ENCODE results near the gene LCNL1. TPM values are rescaled to one million over a fixed set of nuclear protein-coding genes. Genes with fewer than 3 reads are reported as not detected.

Gene LCNL1
- total RNA-seq, 2 experiments from 2014 or later = not detected

DNA sequence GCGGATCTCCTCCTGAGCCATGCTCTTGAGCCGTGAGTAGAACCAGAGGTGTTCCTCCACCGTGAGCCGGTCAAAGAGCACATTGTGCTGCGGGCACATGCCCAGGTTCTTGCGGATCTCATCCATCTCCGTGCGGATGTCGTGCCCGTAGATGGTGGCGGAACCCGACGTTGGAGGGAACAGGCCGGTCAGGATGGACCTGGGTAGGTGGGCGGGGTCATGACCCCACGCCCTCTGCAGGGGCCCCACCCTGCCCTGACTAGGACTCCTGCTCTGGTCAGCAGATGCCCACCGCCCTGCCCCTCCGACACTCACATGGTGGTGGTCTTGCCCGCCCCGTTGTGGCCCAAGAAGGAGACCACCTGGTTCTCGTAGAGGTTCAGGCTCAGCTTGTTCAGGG is 33.2 kb downstream of the LCNL1 start:
- intact Hi-C loops (cut with micrococcal nuclease) = no loop called here
- ATAC-seq (no peak), DNase-seq (no peak)
- ChIA-PET POLR2A (no interaction called here), CTCF (no interaction called here)
- no peaks in the 10 kb centered on the region for H3K4me1 Mint-ChIP-seq (ENCODE audit: low read depth)
- H3K4me3 Mint-ChIP-seq = no peak overlapping the region
- H3K36me3 Mint-ChIP-seq (ENCODE audit: low read depth) = no peaks in the 10 kb centered on the region
- no peaks in the 10 kb centered on the region for H3K9me3 Mint-ChIP-seq
- TF ChIP-seq, protein P1, sequence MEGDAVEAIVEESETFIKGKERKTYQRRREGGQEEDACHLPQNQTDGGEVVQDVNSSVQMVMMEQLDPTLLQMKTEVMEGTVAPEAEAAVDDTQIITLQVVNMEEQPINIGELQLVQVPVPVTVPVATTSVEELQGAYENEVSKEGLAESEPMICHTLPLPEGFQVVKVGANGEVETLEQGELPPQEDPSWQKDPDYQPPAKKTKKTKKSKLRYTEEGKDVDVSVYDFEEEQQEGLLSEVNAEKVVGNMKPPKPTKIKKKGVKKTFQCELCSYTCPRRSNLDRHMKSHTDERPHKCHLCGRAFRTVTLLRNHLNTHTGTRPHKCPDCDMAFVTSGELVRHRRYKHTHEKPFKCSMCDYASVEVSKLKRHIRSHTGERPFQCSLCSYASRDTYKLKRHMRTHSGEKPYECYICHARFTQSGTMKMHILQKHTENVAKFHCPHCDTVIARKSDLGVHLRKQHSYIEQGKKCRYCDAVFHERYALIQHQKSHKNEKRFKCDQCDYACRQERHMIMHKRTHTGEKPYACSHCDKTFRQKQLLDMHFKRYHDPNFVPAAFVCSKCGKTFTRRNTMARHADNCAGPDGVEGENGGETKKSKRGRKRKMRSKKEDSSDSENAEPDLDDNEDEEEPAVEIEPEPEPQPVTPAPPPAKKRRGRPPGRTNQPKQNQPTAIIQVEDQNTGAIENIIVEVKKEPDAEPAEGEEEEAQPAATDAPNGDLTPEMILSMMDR (IDR thresholded peaks at IDR 0.05) = no peak
- no peak overlapping the region for H3K27ac Mint-ChIP-seq
- no peaks in the 10 kb centered on the region for H3K27me3 Mint-ChIP-seq

DNA sequence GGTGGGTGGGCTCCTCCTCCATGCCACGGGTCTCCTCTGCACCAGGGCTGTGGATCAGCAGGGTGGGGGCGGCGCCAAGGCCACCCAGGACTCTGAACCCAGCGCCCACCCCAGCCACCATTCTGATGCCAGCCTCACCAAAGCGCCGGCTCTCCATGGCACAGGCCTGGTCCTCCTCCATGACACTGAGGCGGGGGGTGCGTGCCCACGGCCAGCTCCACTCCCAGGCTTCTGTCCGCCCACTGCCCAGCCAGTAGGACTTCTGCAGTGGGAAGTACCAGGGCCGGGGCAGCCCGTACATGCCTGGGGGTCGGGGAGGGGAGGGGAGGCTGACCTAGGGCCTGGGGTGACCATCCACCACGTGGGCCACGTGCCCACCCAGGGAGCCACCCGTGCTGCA is 33.6 kb downstream of the LCNL1 start:
- ATAC-seq (no peak), DNase-seq (no peak)
- TF ChIP-seq, protein P1 (IDR thresholded peaks at IDR 0.05) = no peak
- Mint-ChIP-seq H3K4me1 (ENCODE audit: low read depth) (no peaks in the 10 kb centered on the region), H3K9me3 (no peaks in the 10 kb centered on the region), H3K27me3 (no peaks in the 10 kb centered on the region), H3K4me3 (no peak overlapping the region), H3K36me3 (ENCODE audit: low read depth) (no peaks in the 10 kb centered on the region), H3K27ac (no peak overlapping the region)
- ChIA-PET POLR2A (no interaction called here), CTCF (interaction anchor here (1.3 kb wide), 1 partner anchor 13 kb away, joined by 6 read pairs; no protein-coding TSS in a partner anchor)
- intact Hi-C loops (cut with micrococcal nuclease) = no loop called here

DNA sequence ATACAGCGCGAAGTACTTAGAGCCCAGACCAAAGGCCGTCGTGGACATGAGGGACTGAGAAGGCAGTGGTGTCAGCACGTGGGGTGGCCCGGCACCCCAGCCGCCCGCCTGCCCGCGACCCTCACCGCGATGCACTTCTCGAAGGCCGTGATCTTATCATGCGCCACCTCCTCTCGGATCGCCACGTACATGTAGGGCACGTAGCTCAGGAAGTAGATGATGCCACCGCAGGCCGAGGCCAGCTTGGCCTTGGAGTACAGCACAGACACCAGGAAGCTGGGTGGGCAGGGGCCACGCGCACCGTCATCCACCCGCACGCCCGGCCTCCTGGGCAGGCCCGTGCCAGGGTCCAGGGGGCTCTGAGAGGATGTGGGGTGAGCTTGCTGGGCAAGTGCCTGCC is 34.3 kb downstream of the LCNL1 start:
- no peaks in the 10 kb centered on the region for H3K36me3 Mint-ChIP-seq (ENCODE audit: low read depth)
- no peaks in the 10 kb centered on the region for H3K4me1 Mint-ChIP-seq (ENCODE audit: low read depth)
- no peak overlapping the region for H3K27ac Mint-ChIP-seq
- intact Hi-C loops (cut with micrococcal nuclease) = no loop called here
- H3K4me3 Mint-ChIP-seq = no peak overlapping the region
- no peak for ATAC-seq
- ChIA-PET CTCF (interaction anchor here (1.3 kb wide), 1 partner anchor 12 kb away, joined by 6 read pairs; no protein-coding TSS in a partner anchor), POLR2A (no interaction called here)
- no peaks in the 10 kb centered on the region for H3K27me3 Mint-ChIP-seq
- no peak for DNase-seq
- H3K9me3 Mint-ChIP-seq = no peaks in the 10 kb centered on the region
- TF ChIP-seq, protein P1 (IDR thresholded peaks at IDR 0.05) = no peak

DNA sequence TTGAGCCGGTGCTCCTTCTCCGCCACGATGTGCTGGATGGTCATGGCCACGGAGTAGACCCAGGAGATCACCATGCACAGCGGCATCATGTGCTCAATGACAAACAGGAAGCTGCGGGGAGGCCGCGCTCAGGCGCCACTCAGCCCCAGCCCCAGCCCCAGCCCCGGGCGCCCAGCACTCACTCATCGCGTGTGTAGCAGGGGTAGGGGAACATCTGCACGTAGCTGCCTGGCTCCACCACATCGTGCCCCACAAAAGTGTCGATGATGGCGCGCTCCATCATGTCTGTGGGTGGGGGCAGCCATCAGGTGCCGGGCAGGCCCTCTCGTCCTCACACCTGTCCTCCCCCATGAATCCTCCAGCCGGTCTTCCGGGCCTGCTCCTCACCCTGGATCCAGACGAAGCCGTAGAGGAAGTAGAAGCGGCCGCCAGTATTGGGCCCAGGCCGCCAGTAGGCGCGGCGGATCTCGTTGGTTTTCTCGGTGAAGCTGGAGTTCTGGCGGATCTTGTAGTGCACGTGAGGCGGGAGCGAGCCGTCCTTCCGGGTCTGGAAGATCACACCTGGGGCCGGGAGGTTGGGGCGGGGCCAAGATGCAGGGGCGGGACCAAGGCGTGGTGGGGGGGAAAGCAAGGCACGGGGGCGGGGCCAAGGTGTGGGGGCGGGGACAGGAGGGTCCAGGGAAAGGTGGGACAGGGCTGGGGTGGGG is 35.2 kb downstream of the LCNL1 start:
- no peaks in the 10 kb centered on the region for H3K9me3 Mint-ChIP-seq
- ATAC-seq (no peak), DNase-seq (no peak)
- ChIA-PET CTCF (interaction anchor here (1.3 kb wide), 1 partner anchor 11 kb away, joined by 6 read pairs; no protein-coding TSS in a partner anchor), POLR2A (interaction anchor here (0.7 to 1.1 kb wide), 2 partner anchors 8 to 25 kb away, joined by 3 read pairs; no protein-coding TSS in a partner anchor)
- no peak overlapping the region for H3K4me3 Mint-ChIP-seq
- intact Hi-C loops (cut with micrococcal nuclease) = no loop called here
- no peak overlapping the region for H3K27ac Mint-ChIP-seq
- H3K4me1 Mint-ChIP-seq (ENCODE audit: low read depth) = no peaks in the 10 kb centered on the region
- TF ChIP-seq, protein P1 (IDR thresholded peaks at IDR 0.05) = no peak
- H3K27me3 Mint-ChIP-seq = no peaks in the 10 kb centered on the region
- H3K36me3 Mint-ChIP-seq (ENCODE audit: low read depth) = no peaks in the 10 kb centered on the region

DNA sequence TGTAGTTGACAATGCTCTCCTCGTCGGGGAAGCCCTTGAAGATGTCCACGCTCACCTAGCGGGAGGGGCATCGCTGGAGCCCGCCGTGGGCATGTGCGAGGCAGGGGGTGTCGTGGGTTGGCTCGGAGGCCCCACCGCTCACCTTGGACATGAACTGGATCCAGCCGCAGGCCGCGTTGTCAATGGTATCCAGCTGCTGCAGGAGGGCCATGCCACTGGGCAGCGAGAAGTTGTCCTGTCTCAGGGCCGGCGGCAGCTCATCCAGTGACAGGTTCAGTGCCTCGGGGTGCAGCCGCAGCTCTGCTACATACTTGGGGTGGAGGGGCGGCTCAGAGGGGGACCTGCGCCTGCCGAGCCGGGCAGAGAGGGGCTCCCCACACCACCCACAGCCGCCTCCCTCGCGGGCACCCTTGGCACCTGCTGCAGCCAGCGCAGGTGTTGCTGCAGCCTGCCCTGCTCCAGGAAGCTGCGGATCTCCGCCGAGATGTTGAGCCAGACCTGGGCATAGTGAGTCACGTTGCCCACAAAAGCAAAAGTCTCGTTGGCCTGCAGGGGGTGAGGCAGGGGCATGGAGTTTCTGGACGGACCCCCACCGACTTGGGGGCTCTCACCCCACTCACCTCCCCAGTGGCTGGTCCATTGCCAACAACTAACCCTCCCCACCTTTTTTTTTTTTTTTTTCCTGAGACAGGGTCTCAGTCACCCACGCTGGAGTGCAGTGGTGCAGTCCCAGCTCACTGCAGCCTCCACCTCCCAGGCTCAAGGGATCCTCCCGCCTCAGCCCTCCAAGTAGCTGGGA is 36.2 kb downstream of the LCNL1 start:
- TF ChIP-seq, protein P1 (IDR thresholded peaks at IDR 0.05) = no peak
- H3K36me3 Mint-ChIP-seq (ENCODE audit: low read depth) = no peaks in the 10 kb centered on the region
- H3K9me3 Mint-ChIP-seq = no peaks in the 10 kb centered on the region
- ATAC-seq = no peak
- intact Hi-C loops (cut with micrococcal nuclease) = no loop called here
- DNase-seq = no peak
- no peaks in the 10 kb centered on the region for H3K4me1 Mint-ChIP-seq (ENCODE audit: low read depth)
- H3K27me3 Mint-ChIP-seq = no peaks in the 10 kb centered on the region
- no peak overlapping the region for H3K27ac Mint-ChIP-seq
- POLR2A ChIA-PET = interaction anchor here (1.1 kb wide), 1 partner anchor 26 kb away, joined by 3 read pairs; no protein-coding TSS in a partner anchor
- CTCF ChIA-PET = interaction anchor here (0.7 to 1.2 kb wide), 2 partner anchors 16 to 49 kb away, joined by 3 to 6 read pairs; no protein-coding TSS in a partner anchor
- H3K4me3 Mint-ChIP-seq = no peak overlapping the region

All from activated CD8-positive, alpha-beta T cell treated with anti-CD3 and anti-CD28 coated beads for 36 hours (primary cell).